Islet of Langerhans (tissue), 1 donor: Measurements from ENCODE around the gene WFIKKN2.

Experiments used
- FAIRE-seq: peaks from one replicate; lab custom pipeline; 2011; peaks lifted over from hg19 to GRCh38; lab: Jason Lieb, UNC

WFIKKN2 gene

DNA sequence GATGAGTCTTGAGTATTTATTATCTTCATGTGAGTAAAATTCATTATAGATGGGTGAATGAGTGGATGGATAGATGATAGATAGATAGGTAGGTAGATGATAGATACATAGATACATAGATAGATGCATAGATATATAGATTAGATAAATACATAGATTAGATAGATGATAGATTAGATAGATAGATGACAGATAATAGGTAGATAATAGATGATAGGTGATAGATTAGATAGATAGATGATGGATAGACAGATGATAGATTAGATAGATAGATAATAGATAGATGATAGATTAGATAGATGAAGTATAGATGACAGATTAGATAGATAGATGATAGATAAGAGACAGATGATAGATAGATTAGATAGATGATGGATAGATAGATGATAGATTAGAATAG, 21.8 kb upstream of the WFIKKN2 start:
- FAIRE-seq = no peak

DNA sequence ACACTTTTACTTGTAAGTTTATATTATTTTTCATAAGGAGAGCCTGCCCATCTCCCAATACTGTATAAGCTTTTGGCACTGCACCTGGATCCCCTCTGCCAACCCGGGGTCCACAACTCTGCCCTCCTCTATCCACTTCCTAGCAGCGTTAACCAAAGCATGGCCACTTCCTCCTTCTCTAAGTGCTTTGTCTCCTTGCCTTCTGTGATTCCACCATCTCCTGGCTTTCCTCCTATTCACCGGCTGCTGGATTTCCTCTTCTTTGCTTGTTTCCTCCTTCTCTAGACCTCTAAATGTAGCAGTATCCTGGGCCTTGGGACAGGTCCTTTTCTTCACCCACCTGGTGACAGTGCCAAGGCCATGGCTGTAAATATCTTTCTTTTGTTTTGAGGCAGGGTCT, 20.0 kb upstream of the WFIKKN2 start:
- no peak for FAIRE-seq

DNA sequence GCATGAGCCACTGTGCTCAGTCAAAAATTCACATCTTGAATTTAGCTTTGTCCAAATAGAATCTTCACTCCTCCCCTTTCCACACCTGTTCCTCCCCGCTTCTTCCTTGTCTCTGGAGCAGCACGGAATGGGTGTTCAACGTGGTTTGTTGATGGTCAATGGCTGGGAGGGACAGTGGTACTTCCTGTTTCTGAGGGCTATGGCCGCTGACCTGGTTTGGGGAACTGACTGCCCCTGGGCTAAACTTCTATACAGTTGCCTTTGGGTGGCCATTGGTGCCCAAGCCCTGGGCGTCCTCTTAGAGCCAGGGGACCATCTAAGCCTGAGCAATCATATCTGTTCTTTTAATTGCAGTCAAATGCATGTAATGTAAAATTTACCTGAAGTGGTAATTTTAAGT, 19.1 kb upstream of the WFIKKN2 start:
- no peak for FAIRE-seq

DNA sequence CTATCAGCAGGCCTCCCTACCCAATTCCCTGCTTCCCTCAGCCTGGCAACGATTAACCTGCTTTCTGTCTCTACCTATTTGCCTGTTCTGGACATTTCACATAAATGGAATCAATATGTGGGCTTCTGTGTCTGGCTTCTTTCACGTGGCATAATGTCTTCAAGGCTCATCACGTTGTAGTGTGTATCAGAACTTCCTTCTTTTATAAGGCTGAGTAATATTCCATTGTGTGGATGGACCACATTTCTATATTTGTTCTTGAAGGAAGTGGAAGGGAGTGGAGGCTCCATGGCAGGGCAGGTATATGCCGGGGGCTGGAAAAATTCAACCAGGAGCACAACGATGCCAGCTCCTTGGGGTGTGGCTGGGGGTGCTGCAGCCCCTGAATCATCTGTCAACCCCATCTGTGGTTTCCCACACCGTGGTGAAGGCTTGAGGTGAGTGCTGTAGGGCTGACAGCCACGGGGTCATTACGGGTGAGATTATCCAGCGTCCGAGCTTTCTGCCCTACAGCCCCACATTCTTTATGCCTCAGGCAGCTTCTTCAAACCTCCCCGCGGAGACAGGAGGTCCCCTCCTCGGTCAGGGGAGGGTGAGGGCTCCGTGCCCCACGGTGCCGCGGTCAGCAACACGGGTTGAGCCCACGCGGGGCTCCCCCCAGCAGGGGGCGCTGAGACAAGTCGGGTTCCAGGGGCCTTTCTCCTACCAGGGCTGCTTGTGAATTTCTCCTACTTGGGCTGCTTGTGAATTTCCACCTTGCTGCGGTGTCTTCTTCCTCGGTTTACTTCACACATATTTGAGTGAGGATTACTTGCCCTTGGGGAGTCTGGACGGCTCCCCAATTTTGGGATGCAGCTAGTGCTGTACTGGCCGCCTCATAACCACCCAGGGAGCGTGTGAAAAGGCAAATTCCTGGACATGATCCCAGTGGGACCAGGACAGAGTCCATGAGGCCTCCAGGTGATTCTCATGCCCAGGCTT, 18.3 kb upstream of the WFIKKN2 start:
- no peak for FAIRE-seq

DNA sequence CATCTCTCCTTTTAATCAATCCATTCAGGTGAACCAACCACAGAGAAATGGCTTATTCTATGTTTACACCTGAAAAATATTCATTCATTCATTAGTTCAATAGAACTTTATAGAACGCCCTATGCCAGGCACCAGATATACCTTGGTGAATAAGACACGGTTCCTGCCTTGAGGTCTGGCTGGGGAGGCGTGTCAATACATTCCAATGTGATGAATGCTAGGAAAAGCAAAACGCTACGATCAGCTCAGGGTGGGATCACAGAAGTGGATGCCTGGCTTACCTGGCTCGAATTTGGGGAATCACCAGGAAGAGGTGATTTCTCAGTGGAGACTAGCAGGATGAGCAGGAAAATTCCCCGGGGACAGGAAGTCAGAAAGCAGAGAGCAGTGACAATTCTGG, 17.5 kb upstream of the WFIKKN2 start:
- no peak for FAIRE-seq

DNA sequence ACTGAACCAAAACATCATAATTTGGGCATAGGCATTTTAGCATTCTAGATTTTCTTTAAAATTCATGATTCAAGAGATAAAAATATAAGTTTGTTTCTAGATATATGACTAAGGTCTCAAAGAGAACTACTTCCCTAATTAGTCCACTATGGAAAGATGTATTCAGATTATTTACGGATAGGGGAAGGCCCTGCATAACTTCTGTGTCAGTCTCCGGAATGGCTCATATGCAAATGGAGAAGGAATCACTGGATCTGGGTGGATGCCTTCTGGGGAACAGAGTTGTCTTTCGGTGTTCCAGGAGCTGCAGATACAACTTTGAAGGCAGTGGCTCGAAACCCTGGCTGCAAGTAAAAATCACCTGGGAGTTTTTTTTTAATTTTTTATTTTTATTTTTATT, 17.1 kb upstream of the WFIKKN2 start:
- FAIRE-seq = no peak

DNA sequence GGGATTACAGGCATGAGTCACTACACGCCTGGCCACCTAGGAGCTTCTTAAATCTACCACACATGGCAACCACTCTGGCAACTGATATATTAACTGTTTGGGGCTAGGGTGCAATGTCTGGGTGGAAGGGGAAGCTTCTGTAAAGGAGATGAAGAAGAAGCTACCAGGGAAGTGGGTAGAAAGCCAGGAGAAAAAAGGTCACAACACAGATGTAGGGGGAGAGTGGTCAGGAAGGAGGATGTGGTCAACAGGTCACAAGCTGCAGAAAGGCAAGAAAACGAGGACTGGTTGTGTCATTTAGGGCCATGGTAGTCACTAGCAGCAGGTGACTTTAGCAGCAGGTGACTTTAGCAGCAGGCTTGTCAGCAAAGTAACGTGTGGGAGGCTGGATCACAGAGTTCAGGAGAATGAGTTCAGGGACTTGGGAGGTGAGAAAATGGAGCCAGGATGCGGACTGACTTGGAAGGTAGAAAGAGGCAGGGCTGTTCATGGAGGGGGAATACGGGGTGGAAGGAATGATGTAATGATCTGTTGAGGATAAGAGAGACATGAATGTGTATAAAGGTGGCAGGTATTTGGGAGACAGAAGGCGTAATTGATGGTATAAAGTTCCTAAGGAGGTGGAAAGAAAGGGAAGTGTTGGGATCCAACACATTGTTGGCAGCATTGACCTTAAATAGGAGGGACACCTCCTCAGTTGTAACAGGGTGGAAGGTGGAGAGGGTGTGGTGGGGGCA, 16.3 kb upstream of the WFIKKN2 start:
- FAIRE-seq = no peak

DNA sequence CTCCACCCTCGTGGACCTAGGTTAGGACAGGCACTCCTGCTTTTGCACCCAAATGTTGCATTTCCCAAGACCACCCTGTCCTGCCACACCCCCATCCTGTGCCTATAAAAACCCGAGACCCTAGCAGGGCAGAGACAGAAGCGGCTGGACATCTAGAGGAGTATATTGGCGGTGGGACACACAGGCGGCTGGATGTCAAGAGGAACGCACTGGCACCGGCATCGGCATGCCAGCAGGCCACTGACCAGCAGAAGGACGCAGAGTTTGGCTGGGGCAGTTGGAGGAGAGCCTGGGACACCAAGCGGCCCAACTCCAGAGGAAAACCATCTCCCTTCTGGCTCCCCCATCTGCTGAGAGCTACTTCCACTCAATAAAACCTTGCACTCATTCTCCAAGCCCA, 14.7 kb upstream of the WFIKKN2 start:
- FAIRE-seq = no peak

DNA sequence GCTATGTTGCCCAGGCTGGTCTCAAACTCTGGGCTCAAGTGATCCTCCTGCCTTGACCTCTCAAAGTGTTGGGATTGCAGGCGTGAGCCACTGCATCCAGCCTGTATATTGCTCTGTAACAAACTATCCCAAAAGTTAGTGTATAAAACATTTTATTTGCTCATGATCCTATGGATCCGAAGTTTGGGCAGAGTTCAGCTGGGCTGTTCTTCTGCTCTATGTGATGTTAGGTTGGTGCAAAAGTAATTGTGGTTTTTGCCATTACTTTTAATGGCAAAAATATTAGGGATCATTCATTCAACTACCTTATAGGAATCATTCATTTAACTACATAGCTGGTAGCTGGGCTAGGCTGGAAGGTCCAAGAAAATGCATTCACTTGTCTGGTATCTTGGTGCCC, 12.8 kb upstream of the WFIKKN2 start:
- no peak for FAIRE-seq

DNA sequence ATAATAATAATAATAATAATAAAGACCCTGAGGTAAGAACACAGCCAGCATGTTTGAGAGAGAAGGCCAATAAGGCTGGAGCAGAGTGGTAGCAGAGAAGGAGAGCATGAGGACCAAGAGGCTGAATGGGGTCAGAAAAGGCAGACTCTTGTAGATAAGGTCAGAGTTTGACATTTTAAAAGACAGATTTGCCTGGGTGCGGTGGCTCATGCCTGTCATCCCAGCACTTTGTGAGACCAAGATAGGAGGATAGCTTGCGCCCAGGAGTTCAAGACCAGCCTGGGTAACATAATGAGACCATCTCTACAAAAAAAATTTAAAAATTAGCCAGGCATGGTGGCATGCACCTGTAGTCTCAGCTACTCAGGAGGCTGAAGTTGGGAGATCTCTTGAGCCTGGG, 11.0 kb upstream of the WFIKKN2 start:
- FAIRE-seq = no peak

DNA sequence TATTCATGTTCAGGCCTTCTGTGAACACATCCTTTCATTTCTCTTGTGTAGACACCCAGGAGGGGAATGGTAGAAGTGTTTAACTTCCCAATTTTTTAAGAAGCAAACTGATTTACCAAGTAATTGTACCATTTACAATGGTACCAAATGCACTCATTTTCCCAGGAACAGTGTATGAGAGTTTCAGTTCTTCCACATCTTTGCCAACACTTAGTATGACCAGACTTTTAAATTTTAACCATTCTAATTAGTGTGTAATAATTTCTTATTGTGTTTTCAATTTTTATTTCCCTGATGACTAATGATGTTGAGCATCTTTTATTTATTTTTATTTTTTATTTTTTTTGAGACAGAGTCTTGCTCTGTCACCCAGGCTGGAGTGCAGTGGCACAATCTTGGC, 10.2 kb upstream of the WFIKKN2 start:
- no peak for FAIRE-seq

DNA sequence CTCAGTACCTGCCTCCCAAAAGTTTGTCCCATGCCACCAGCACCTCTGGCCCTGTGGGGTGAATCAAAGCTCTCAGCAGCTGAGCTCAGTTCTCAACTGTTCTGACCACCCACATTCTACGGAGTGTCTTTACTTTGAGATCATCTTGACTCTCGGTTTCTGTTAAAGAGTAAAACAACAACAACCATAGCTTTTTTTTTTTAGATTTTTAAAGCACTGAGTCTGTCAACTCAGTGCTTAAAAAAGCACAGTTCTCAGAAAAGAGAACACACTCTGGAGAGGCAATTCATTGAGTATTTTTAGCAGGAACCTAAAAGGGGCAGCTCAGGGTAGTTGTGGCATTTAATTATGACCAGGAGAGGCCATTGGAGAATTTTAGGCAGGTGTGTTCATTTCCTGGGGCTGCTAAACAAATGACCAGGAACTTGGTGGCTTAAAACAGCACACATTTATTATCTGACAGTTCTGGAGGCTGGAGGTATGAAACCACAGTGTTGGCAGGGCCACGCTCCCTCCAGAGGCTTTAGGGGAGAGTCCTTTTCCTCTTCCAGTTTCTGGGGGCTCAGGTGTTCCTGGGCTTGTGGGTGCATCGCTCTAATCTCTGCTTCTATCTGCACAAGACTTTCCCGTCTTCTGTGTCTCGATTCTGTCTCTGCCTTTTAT, 6.7 kb upstream of the WFIKKN2 start:
- FAIRE-seq = no peak

DNA sequence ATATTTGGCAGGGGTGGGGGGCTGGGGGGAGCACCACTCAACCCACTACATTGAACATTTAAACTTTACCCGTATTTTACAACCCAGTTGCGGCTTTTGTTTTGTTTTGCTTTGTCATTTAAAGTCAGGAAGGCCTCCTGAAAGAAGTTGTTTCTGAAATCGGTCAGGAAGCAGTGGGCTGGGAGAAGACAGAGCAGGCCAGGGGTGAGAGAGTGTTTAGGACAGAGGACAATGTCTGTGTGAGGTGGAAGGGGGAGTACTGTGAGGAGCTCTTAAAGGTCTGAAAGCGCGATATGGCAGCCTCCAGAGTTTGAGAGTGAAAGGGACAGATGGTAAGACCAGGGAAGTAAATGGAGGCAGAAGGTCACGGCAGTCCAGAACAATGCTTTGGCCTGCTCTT, 6.1 kb upstream of the WFIKKN2 start:
- FAIRE-seq = no peak

DNA sequence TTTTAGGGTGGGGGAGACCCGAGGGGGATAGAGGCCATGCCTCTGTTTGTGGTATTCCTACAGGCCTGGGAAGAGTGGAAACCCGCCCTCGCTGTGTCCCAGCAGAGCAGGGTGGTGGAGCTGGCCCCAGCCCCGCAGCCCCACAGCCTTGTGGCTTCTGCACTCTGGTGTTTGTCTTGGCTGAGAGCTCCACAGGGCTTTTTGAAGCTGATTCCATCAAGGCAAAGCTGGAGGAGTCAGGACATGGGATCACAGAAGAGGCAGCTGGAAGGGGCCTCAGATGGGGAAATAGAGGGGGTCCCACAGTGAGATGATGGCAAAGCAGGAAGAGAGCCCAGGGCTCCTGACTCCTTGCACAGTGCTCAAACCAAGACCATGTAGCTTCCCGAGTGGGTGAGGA, 5.0 kb upstream of the WFIKKN2 start:
- no peak for FAIRE-seq

DNA sequence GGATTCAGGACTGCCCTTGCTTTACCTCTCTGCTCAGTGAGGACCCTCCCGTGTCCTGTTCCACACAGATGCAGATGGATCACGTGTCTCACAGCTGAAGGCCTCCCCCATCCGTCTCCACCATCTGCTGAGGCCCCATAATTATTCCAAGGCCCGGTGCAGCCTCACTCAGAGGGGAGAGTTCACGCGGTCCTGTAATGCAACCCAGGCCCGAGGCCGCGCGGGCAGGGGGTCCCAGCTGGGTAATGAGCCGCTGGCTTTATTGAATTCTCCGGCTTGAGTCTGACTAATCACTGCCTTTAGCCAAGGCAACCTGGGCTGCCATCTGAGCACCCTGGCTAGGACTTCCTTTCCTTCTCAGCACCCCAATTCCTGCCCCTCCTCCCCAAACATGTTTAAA, 4.4 kb upstream of the WFIKKN2 start:
- no peak for FAIRE-seq

DNA sequence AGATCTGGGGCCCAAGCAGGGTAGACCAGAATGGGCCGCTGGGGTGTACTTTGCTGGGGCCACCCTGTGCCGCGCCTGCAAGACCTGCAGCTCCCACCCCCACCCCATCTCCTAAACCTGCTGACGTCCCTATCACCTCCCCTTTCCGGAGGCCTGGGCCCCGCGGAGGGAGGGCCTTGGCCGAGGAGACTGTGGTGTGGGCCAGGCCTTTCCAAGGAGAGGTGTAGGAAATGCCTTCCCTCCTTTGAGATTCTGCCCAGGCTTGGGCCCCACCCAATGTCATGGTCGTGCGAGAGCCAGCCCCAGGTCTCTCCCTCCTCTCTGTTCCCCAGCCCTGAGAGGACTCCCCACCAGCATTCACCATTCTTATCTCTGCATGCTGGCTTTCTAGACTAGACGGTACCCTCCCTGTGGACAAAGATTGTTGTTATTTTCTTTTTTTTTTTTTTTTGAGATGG, 3.9 kb upstream of the WFIKKN2 start:
- FAIRE-seq = no peak

DNA sequence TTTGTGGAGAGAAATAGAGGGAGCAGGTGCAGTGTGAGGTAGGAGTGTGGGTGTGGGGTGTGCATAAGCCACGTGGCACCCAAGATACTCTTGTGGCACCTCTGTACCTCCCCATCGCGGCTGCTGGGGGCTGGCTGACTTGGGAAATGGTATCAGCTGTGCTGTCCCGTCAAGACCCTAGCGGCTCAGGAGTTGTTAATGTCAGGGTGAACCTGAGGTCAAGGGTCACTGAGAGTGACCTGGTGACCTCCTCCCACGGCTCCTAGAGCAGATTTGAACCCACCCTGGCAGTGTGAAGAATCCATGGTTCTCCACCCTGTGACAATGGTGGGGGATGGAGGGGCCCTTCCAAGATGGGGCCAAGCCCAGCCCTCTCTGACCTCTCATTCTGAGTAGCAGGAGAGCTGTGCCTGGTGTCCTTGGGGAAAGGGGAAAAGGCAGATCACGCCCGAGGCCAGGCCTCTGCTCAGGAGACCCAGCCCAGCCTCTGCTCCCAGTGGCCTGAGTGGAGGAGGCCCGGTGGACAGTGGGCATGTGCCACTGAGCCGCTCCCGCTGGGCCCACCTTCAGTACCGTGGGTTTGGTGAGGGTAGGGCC, 3.0 kb upstream of the WFIKKN2 start:
- FAIRE-seq = no peak

DNA sequence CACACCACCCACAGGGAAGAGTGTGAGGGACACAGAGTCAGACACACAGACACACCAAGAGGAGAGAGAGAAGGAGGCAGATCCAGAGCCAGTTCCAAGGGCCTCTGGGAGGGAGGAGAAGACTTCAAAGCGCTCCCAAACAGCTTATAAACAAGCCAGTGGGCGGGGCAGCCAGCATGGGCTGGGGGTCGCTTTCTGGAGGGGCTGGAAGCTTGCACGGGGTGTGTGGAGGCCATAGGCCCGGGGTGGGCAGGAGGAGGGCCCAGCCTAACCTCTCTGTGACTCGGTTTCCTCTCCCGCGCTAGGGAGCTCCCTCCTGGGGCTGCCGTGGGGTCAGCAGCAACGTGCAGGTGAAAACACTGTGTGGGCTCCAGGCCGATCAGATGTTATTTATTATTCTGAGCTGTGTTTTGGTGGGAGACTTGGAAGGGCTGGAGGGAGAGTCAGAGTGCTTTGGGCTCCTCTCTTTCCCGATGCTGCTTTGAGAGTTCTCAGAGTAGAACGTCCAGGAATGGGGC, 2.5 kb upstream of the WFIKKN2 start:
- no peak for FAIRE-seq

DNA sequence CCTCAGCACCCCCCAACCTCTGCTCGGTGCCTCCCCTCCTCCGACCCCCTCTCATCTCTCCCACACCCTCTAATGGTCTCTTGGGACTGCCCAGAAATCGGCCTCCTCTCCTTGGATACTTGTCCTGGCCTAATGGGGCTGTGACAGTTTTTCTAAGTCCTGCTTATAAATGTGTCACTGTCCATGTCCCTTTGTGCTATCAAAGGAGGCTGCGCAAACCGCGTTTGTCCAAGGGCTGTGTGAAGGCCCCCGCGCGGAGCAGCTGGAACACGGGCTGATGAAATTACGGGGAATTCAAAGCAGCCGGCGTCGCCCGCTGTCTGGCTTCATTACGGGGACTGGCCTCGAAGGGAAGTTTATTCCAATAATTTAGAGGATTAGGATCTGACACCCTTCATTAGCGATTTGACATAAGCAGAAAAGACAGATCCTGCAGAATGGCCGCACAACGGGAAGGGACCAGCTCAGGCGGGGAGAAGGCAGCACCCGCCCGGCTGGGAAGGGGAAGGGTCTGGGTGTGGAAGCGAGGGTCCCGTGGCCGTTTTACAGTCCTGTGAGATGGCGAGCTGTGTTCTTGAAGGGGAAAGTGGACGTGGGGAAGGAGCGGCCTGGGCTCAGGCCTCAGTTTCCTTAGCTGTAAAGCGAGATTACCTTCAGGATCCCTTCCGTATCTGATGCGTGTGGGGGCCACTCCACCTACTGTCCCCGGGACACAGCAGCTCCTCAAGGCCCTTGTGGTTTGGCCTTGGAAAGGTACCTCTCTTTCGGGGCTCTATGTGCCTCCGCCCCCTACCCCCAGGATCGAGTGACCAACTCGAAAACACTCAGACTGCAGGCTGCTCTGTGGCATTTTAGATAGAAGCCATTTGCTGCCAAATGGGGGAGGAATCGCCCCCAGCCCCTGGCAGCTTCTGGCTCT, 1.6 kb upstream of the WFIKKN2 start:
- FAIRE-seq = no peak

DNA sequence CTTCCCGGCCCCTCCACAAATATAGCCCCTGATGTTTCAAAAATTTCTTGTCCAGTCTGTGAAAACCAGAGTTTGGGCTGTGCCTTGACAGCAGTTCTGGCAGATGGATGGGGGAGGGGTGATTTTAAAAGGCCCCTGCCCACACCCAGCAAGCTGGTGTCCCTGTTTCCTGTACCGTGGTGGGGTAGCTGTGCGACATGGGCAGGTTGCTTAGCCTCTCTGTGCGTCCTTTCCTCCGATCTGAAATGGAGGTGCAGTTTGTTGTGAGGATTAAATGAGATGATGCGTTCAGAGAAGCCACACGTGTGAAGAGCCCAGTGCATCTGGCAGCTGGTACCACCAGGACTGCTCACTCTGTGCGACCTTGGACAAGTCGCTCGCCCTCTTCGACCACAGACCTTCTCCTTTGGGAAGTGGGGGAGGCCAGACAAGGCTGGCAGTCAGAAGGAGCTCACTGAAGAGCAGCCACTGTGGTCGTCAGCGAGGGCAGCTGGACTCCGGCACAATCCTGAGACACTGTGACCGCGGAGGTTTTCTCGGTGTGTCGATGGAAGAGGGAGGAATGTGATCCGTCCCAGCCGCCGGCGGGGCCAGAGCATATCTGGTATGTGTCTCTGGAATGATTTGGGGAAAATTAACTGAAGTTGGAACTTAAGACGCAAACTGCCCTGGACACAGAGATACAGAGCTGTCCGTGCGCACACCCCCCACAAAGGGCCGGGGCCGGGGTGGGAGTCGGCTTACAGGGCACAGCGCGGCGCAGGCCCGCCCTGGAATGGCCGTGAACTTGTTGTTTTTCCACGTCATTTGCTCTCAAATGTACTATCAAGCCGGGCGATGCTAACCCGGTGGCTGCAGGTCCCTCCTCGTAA, 721 bp upstream of the WFIKKN2 start:
- FAIRE-seq = no peak
